Right lung (tissue), 5 donors: ENCODE results near the gene FCGR3B. TPM values are rescaled to one million over a fixed set of nuclear protein-coding genes. Genes with fewer than 3 reads are reported as not detected.
"Not testable (repeated sequence)": the region's sequence is repeated elsewhere in the genome, so short reads cannot be mapped to it uniquely, and the experiment has no call there.

ENCODE experiments used
- DNase-seq, 2 donors: peaks; one replicate each; pipeline ENCODE4 v3.0.0-alpha.2; 2013
- polyA plus RNA-seq, 5 donors: library from polyadenylated mRNA; unstranded; fragments of 120-200 nt; gene quantifications; one replicate each; pipeline versions ENCODE4 v1.2.1 to v1.2.3, GENCODE V29; 2013; ENCODE audit warnings: inconsistent platforms in 1 of 5, low replicate concordance in 1 of 5; ENCODE audit not compliant: insufficient read length in 5 of 5, insufficient read depth in 1 of 5

FCGR3B gene
- polyA plus RNA-seq, 5 donors: 0.24 to 0.95 (median 0.60) TPM

DNA sequence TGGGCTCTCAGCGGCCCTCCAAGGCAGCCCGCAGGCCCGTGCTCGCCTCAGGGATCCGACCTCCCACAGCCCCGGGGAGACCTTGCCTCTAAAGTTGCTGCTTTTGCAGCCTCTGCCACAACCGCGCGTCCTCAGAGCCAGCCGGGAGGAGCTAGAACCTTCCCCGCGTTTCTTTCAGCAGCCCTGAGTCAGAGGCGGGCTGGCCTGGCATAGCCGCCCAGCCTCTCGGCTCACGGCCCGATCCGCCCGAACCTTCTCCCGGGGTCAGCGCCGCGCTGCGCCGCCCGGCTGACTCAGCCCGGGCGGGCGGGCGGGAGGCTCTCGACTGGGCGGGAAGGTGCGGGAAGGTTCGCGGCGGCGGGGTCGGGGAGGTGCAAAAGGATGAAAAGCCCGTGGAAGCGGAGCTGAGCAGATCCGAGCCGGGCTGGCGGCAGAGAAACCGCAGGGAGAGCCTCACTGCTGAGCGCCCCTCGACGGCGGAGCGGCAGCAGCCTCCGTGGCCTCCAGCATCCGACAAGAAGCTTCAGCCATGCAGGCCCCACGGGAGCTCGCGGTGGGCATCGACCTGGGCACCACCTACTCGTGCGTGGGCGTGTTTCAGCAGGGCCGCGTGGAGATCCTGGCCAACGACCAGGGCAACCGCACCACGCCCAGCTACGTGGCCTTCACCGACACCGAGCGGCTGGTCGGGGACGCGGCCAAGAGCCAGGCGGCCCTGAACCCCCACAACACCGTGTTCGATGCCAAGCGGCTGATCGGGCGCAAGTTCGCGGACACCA lies 25.0 kb downstream of the FCGR3B start:
- not testable (repeated sequence) for DNase-seq

GRCh38 chr1:161605024-161605423 lies 26.0 kb downstream of the FCGR3B start:
- DNase-seq: not testable (repeated sequence)

DNA sequence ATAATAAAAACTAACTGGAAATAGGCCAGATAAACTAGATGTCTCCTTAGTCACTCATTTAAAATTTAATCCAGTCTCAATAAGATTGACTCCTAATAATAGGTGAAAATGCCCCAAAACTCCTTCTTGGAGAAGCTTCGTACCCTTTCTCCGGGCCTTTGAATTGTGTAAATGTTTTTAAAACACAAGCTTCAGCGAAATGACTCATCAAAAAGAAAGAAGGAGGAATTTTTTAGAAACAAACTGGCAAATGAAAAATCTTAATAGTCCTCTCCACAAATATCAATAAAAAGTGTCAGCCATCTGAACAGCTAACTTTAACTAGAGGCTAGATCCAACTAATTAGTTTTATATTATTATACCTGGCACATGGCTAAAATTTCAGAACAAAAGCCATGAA lies 33.9 kb downstream of the FCGR3B start:
- DNase-seq: not testable (repeated sequence)

DNA sequence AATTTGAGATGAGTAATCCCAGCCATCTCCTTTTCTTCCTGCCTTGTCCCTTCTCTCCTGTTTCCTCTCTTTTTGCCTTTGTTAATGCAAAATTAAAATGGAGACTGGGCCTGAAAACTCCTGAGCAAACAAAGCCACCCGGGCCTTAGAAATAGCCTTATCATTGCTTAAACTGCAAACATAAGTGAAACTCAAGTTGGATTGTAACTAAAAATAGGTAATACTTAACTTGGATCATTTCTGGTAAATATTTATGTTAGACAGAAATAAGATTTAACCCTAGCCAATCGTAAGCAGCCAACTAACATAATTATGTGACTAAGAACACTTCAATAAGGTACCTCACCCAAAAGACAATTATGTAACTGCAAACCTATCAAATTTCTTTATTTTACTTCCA lies 35.4 kb downstream of the FCGR3B start:
- not testable (repeated sequence) for DNase-seq

- not testable (repeated sequence) for DNase-seq
Measured at GRCh38 chr1:161595173-161595572, 35.8 kb downstream of the FCGR3B start.

GRCh38 chr1:161594269-161594984 lies 36.5 kb downstream of the FCGR3B start:
- DNase-seq: not testable (repeated sequence)

- DNase-seq: not testable (repeated sequence)
Measured at GRCh38 chr1:161593092-161593755, 37.8 kb downstream of the FCGR3B start.

GRCh38 chr1:161592586-161592985 lies 38.4 kb downstream of the FCGR3B start:
- not testable (repeated sequence) for DNase-seq

DNA sequence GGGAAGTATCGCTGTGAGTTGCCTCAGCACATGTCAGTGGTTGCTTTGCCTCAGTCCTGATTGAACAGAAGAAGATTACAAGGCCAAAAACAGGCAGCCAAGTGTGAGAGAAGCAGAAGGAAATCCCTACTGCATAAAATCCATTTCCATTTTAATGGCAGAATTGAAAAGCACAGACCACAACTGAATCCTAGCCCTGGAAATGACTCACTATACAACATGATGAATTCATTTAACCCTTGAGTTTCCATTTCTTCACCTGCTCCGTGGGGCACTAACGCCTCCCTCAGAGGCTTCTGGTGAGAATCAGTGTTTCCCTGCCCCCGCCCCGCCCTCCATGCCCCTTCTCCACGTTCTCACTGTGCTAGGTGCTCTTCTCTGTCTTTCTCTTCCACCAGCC lies 41.1 kb downstream of the FCGR3B start:
- not testable (repeated sequence) for DNase-seq

DNA sequence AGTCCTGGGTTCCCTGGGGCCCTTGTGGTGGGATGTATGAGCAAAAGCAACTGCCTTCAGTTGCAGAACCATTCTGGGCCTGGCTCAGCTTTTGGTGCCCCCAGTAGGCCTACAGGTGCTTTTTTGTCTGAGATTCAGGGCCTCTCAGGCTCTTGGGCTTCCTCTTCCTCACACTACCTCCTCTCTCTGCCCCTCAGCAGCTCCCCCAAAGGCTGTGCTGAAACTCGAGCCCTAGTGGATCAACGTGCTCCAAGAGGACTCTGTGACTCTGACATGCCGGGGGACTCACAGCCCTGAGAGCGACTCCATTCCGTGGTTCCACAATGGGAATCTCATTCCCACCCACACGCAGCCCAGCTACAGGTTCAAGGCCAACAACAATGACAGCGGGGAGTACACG lies 41.6 kb downstream of the FCGR3B start:
- not testable (repeated sequence) for DNase-seq

GRCh38 chr1:161588596-161588995 lies 42.4 kb downstream of the FCGR3B start:
- not testable (repeated sequence) for DNase-seq

DNA sequence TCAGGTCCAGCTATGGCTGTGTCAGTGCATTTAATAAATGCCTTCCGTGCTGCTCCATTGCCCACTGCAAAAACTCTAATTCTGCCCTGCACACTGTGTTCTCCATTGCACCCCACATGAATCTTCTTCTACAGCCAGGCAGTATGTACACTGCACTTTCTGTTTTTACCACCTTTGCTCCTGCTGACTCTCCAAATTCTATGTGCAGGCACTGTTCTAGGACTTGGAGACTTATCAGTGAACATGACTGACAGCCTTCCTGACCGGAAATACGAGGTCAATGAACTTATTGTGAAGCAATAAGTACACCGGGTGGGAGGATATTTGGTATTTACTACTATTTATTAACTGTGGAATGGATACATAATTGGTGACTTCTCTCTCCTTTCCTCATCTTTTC lies 48.1 kb downstream of the FCGR3B start:
- DNase-seq: not testable (repeated sequence)

DNA sequence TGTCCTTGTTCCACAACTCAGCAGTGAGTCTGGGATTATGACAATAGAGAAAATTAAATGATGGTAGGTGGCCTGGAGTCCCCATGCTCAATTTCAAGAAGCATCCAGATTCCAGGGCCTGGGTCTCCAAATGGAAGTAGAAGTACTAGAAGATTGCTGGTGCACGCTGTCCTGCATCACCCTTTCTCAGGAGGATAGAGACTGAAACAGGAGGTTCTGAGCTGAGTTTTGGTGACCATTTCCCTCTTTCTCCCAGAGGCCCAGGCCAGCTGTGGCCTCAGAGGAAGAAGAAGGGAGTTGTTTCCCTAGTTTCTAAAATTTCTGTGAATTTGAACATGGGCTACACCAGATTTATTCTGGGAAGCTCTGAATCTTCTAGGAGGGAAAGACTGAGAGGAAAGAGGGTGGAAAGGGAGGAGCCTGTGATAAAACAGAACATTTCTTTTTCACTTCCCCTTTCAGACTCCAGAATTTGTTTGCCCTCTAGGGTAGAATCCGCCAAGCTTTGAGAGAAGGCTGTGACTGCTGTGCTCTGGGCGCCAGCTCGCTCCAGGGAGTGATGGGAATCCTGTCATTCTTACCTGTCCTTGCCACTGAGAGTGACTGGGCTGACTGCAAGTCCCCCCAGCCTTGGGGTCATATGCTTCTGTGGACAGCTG lies 50.0 kb downstream of the FCGR3B start:
- DNase-seq: not testable (repeated sequence)

- not testable (repeated sequence) for DNase-seq
Measured at GRCh38 chr1:161579856-161580507, 51.0 kb downstream of the FCGR3B start.

- DNase-seq: not testable (repeated sequence)
Measured at GRCh38 chr1:161576676-161577075, 54.3 kb downstream of the FCGR3B start.

Other genes with a start within 250 kb of the FCGR3B start
- 10 to 100 TPM; 13.3 to 18.6 (median 15.2) TPM for gene FCGR2A, start 125.7 kb downstream of the FCGR3B start, polyA plus RNA-seq
- 1 to 10 TPM in 2 of 5 donors, under 1 TPM in 3; 0.78 to 1.7 (median 0.88) TPM for gene HSPA6, start 106.6 kb downstream of the FCGR3B start, polyA plus RNA-seq
- 1 to 10 TPM; 2.1 to 5.7 (median 3.9) TPM for gene FCGR3A, start 81.4 kb downstream of the FCGR3B start, polyA plus RNA-seq
- gene FCGR2B, start 32.0 kb upstream of the FCGR3B start, polyA plus RNA-seq: 1 to 10 TPM in 1 of 5 donors, under 1 TPM in 4; 0.44 to 1.1 (median 0.59) TPM
- under 1 TPM in 3 of 5 donors, not detected in 2; 0.15 to 0.32 (median 0.15) TPM for gene FCRLA, start 76.1 kb upstream of the FCGR3B start, polyA plus RNA-seq
- gene FCRLB, start 90.4 kb upstream of the FCGR3B start, polyA plus RNA-seq: under 1 TPM; 0.24 to 0.51 (median 0.42) TPM
- 10 to 100 TPM; 36.2 to 52.8 (median 47.5) TPM for gene DUSP12, start 118.6 kb upstream of the FCGR3B start, polyA plus RNA-seq
- gene ATF6, start 135.1 kb upstream of the FCGR3B start, polyA plus RNA-seq: 10 to 100 TPM; 20.7 to 32.9 (median 29.8) TPM